Peyer's patch (tissue), 4 donors: ENCODE data around the gene TMEM270.

Experiments
- POLR2A ChIP-seq, 2 donors: fragments of 450-650 bp; IDR thresholded peaks; one replicate each; pipeline ENCODE4 v1.5.1; 2017; ENCODE audit warnings: antibody characterized with exemption in 2 of 2, mild to moderate bottlenecking in 2 of 2, moderate library complexity in 2 of 2
- TF ChIP-seq, protein P1 (sequence below), 6 experiments: fragments of 450-650 bp in 4 of 6; fragments of 200-600 bp in 2 of 6; sonication (generic) in 1 of 6; IDR thresholded peaks; one replicate each; pipeline ENCODE4 v1.5.1; 2017 to 2019; ENCODE audit warnings: antibody characterized with exemption in 6 of 6, mild to moderate bottlenecking in 3 of 6, moderate library complexity in 1 of 6

DNA sequence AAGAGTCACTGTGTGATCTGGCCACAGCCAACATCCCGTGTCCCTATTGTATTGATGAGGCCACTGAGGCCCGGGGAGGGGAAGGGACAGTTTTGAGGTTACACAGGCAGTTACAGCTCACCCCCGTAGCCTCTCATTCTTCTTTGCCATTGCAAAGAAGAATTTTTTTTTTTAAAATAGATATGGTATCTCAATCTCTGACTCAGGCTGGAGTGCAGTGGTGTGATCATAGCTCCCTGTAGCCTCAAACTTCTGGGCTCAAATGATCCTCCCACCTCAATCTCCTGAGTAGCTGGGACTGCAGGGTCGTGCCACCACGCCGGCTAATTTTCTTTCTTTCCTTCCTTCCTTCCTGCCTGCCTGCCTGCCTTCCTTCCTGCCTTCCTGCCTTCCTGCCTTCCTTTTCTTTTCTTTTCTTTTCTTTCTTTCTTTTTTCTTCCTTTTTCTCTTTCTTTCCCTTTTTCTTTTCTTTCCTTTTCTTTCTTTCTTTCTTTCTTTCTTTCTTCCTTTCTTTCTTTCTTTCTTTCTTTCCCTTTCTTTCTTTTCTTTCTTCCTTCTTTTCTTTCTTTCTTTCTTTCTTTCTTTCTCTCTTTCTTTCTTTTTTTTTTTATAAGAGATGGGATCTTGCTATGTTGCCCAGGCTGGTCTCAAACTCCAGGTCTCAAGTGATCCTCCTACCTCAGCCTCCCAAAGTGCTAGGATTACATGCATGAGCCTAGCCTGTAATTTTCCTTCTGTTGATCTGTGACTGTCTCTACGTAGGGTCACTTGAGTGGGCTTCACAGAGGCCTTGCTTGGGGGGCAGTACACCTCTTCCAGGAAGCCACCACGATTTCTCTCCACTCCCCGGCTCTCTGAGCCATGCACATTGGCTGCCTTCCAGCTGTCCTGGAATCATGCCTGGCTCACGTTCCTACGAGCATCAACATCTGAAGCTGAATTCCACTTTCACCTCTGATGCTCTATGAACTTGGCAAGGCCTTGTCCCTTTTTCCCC, 31.3 kb downstream of the TMEM270 start:
- no peak for TF ChIP-seq POLR2A (IDR thresholded peaks at IDR 0.05)
- TF ChIP-seq, protein P1, sequence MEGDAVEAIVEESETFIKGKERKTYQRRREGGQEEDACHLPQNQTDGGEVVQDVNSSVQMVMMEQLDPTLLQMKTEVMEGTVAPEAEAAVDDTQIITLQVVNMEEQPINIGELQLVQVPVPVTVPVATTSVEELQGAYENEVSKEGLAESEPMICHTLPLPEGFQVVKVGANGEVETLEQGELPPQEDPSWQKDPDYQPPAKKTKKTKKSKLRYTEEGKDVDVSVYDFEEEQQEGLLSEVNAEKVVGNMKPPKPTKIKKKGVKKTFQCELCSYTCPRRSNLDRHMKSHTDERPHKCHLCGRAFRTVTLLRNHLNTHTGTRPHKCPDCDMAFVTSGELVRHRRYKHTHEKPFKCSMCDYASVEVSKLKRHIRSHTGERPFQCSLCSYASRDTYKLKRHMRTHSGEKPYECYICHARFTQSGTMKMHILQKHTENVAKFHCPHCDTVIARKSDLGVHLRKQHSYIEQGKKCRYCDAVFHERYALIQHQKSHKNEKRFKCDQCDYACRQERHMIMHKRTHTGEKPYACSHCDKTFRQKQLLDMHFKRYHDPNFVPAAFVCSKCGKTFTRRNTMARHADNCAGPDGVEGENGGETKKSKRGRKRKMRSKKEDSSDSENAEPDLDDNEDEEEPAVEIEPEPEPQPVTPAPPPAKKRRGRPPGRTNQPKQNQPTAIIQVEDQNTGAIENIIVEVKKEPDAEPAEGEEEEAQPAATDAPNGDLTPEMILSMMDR (IDR thresholded peaks at IDR 0.05), result no peak
